ENCODE data around the gene NOSIP.

DNA sequence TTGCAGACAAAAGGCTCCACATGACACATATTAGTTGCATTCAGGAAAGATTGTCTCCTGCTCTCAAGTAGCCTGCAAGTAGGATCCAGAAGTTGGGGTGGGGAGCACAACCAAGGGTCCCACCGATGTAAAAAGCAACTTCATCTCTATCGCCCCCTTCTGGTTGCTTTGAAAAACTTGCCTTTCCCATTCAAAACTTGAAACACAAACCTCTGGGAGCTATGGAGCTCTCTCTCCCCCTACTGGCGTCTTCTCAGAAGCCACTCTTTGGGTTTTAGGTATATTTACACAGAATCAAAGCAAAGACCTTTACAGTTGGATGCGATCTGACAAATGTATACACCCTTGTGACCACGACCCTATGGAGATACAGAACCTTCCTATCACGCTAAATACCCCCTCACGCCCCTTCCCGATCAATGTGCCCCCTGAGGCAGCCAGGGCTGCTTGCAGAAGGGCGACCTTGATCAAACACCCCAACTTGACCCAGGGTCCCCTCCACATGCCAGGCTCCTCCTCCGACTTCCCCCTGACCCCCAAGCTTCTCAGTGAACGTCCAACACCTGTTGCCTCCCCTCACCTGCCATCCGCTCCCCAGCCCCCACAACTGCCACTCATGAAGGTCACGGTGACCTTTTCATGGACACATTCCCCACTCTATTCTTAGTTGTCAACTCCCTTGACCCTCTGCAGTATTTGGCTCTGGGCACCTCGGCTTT is 10.1 kb downstream of the NOSIP start:
- peak; percentile 93 for TF ChIP-seq CTCF (IDR thresholded peaks at IDR 0.05)
- TF ChIP-seq, protein P1, sequence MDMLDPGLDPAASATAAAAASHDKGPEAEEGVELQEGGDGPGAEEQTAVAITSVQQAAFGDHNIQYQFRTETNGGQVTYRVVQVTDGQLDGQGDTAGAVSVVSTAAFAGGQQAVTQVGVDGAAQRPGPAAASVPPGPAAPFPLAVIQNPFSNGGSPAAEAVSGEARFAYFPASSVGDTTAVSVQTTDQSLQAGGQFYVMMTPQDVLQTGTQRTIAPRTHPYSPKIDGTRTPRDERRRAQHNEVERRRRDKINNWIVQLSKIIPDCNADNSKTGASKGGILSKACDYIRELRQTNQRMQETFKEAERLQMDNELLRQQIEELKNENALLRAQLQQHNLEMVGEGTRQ (CRISPR knock-in tag; IDR thresholded peaks at IDR 0.05): no peak
- no peak for TF ChIP-seq SMAD4 (CRISPR knock-in tag; IDR thresholded peaks at IDR 0.05)
- TF ChIP-seq, protein P2, sequence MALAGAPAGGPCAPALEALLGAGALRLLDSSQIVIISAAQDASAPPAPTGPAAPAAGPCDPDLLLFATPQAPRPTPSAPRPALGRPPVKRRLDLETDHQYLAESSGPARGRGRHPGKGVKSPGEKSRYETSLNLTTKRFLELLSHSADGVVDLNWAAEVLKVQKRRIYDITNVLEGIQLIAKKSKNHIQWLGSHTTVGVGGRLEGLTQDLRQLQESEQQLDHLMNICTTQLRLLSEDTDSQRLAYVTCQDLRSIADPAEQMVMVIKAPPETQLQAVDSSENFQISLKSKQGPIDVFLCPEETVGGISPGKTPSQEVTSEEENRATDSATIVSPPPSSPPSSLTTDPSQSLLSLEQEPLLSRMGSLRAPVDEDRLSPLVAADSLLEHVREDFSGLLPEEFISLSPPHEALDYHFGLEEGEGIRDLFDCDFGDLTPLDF (CRISPR knock-in tag; IDR thresholded peaks at IDR 0.05): no peak
- no peak for TF ChIP-seq NR3C1 (CRISPR knock-in tag; conservative IDR thresholded peaks at IDR 0.05; ENCODE audit: low read depth)
- TF ChIP-seq, protein P3, sequence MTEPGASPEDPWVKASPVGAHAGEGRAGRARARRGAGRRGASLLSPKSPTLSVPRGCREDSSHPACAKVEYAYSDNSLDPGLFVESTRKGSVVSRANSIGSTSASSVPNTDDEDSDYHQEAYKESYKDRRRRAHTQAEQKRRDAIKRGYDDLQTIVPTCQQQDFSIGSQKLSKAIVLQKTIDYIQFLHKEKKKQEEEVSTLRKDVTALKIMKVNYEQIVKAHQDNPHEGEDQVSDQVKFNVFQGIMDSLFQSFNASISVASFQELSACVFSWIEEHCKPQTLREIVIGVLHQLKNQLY (CRISPR knock-in tag; IDR thresholded peaks at IDR 0.05): no peak
- TF ChIP-seq, protein P4, sequence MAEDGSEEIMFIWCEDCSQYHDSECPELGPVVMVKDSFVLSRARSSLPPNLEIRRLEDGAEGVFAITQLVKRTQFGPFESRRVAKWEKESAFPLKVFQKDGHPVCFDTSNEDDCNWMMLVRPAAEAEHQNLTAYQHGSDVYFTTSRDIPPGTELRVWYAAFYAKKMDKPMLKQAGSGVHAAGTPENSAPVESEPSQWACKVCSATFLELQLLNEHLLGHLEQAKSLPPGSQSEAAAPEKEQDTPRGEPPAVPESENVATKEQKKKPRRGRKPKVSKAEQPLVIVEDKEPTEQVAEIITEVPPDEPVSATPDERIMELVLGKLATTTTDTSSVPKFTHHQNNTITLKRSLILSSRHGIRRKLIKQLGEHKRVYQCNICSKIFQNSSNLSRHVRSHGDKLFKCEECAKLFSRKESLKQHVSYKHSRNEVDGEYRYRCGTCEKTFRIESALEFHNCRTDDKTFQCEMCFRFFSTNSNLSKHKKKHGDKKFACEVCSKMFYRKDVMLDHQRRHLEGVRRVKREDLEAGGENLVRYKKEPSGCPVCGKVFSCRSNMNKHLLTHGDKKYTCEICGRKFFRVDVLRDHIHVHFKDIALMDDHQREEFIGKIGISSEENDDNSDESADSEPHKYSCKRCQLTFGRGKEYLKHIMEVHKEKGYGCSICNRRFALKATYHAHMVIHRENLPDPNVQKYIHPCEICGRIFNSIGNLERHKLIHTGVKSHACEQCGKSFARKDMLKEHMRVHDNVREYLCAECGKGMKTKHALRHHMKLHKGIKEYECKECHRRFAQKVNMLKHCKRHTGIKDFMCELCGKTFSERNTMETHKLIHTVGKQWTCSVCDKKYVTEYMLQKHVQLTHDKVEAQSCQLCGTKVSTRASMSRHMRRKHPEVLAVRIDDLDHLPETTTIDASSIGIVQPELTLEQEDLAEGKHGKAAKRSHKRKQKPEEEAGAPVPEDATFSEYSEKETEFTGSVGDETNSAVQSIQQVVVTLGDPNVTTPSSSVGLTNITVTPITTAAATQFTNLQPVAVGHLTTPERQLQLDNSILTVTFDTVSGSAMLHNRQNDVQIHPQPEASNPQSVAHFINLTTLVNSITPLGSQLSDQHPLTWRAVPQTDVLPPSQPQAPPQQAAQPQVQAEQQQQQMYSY (CRISPR knock-in tag; IDR thresholded peaks at IDR 0.05): no peak
- TF ChIP-seq, protein P5, sequence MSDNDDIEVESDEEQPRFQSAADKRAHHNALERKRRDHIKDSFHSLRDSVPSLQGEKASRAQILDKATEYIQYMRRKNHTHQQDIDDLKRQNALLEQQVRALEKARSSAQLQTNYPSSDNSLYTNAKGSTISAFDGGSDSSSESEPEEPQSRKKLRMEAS (CRISPR knock-in tag; IDR thresholded peaks at IDR 0.05): no peak
- no peak for TF ChIP-seq NFATC4 (CRISPR knock-in tag; IDR thresholded peaks at IDR 0.05)
